NCI-H2227 (cell line): Measurements from ENCODE around the gene ISY1.
"Not testable (repeated sequence)": the region's sequence is repeated elsewhere in the genome, so short reads cannot be mapped to it uniquely, and the experiment has no call there.

Experiments
- DNase-seq: peaks from one replicate; lab custom pipeline; 2025; ENCODE audit not compliant: unreplicated experiment; lab: John Stamatoyannopoulos, UW

ISY1 gene

GRCh38 chr3:129121016-129121791, 39.7 kb downstream of the ISY1 start:
- DNase-seq: no peak

GRCh38 chr3:129120254-129121004, 40.4 kb downstream of the ISY1 start:
- DNase-seq: no peak

- no peak for DNase-seq
These were observed 41.3 kb downstream of the ISY1 start for GRCh38 chr3:129119365-129120100.

- no peak for DNase-seq
These were observed 42.1 kb downstream of the ISY1 start for GRCh38 chr3:129118745-129119144.

- no peak for DNase-seq
These were observed 43.7 kb downstream of the ISY1 start for GRCh38 chr3:129117134-129117533.

- no peak for DNase-seq
These were observed 44.3 kb downstream of the ISY1 start for GRCh38 chr3:129116482-129116946.

GRCh38 chr3:129114455-129114854, 46.4 kb downstream of the ISY1 start:
- no peak for DNase-seq

GRCh38 chr3:129112308-129113052, 48.4 kb downstream of the ISY1 start:
- no peak for DNase-seq

- not testable (repeated sequence) for DNase-seq
These were observed 49.6 kb downstream of the ISY1 start for GRCh38 chr3:129111076-129111780.

- DNase-seq: no peak
These were observed 53.1 kb downstream of the ISY1 start for GRCh38 chr3:129107793-129108192.

- DNase-seq: no peak
These were observed 53.8 kb downstream of the ISY1 start for GRCh38 chr3:129106866-129107565.

- DNase-seq: no peak
These were observed 54.5 kb downstream of the ISY1 start for GRCh38 chr3:129106320-129106719.

GRCh38 chr3:129105862-129106261, 55.0 kb downstream of the ISY1 start:
- DNase-seq: no peak

GRCh38 chr3:129104498-129105079, 56.3 kb downstream of the ISY1 start:
- no peak for DNase-seq

GRCh38 chr3:129104051-129104450, 56.8 kb downstream of the ISY1 start:
- DNase-seq: no peak

GRCh38 chr3:129103296-129103695, 57.6 kb downstream of the ISY1 start:
- DNase-seq: no peak

- DNase-seq: no peak
These were observed 59.3 kb downstream of the ISY1 start for GRCh38 chr3:129101370-129102138.

GRCh38 chr3:129100274-129100673, 60.6 kb downstream of the ISY1 start:
- no peak for DNase-seq

- no peak for DNase-seq
These were observed 65.6 kb downstream of the ISY1 start for GRCh38 chr3:129095285-129095684.
